Cardiac fibroblast (primary cell): ENCODE results near the gene ERG.

Experiments
- DNase-seq, 2 donors: peaks; one replicate each; pipeline versions ENCODE4 v3.0.0 to v3.0.0-alpha.2; 2010; ENCODE audit warnings: low read depth in 2 of 2
- H3K4me3 ChIP-seq, 2 donors: replicated peaks in 1 of 2; 1 replicate in 1 of 2; 2 replicates in 1 of 2; pipeline ENCODE4 v1.5.1; 2011; ENCODE audit warnings: low read depth in 2 of 2, low read length in 2 of 2, mild to moderate bottlenecking in 2 of 2, moderate library complexity in 1 of 2
- TF ChIP-seq, protein P1 (sequence below): IDR thresholded peaks from one replicate; pipeline ENCODE4 v1.5.1; 2011; ENCODE audit warnings: low read depth, mild to moderate bottlenecking, low read length, inconsistent platforms

Gene ERG

DNA sequence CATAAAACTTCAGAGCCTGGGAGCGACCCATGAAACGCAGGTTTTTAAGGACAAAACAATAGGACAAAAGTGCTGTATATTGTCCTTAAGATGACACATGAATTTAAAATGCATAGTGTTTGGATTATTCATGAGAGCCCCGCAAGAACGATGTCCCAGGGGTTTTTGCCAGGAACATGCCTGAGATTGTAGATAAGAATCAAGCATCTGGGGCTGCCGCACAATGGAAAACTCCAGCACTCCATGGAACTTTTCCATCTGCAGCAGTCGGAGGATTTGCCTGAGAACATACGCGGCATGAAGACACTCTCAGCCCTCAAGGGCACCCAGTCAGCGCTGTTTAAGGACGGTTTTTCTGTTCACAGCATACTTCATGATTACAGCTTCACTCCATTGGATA lies 5.3 kb upstream of the ERG start:
- peak; percentile 63 to 85 for DNase-seq
- H3K4me3 ChIP-seq, result no peak overlapping the region
- TF ChIP-seq, protein P1, sequence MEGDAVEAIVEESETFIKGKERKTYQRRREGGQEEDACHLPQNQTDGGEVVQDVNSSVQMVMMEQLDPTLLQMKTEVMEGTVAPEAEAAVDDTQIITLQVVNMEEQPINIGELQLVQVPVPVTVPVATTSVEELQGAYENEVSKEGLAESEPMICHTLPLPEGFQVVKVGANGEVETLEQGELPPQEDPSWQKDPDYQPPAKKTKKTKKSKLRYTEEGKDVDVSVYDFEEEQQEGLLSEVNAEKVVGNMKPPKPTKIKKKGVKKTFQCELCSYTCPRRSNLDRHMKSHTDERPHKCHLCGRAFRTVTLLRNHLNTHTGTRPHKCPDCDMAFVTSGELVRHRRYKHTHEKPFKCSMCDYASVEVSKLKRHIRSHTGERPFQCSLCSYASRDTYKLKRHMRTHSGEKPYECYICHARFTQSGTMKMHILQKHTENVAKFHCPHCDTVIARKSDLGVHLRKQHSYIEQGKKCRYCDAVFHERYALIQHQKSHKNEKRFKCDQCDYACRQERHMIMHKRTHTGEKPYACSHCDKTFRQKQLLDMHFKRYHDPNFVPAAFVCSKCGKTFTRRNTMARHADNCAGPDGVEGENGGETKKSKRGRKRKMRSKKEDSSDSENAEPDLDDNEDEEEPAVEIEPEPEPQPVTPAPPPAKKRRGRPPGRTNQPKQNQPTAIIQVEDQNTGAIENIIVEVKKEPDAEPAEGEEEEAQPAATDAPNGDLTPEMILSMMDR, result no peak

DNA sequence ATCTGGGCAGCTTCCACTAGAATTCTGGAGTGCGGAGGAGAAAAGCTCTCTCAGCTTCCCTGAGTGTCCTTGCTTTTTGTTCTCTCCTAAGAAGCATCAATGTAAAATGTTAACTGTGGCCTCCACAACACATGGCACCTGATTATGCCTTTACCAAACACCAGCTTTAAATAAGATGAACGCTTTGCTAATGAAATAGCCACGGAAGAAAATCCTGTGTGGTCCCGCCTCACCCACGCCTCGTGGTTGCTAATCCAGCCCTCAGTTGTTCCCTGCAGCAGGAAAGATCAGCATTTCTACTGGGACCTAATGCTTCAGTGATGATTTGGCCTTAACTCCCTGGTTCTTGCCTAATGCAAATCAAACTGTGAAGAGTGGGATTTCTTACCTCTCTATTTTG lies 1.8 kb upstream of the ERG start:
- H3K4me3 ChIP-seq, result no peak overlapping the region
- no peak for DNase-seq
- TF ChIP-seq, protein P1, result no peak

GRCh38 chr21:38499296-38499695 lies 1.0 kb upstream of the ERG start:
- DNase-seq, result peak; percentile 22 to 62
- TF ChIP-seq, protein P1, result no peak
- no peak overlapping the region for H3K4me3 ChIP-seq

- TF ChIP-seq, protein P1, result no peak
- DNase-seq, result no peak
- H3K4me3 ChIP-seq, result no peak overlapping the region
Observed at GRCh38 chr21:38496224-38496623, 2.1 kb downstream of the ERG start.

GRCh38 chr21:38495696-38496095 lies 2.6 kb downstream of the ERG start:
- H3K4me3 ChIP-seq, result no peak overlapping the region
- TF ChIP-seq, protein P1, result no peak
- no peak for DNase-seq

GRCh38 chr21:38495242-38495641 lies 3.0 kb downstream of the ERG start:
- no peak overlapping the region for H3K4me3 ChIP-seq
- no peak for DNase-seq
- TF ChIP-seq, protein P1, result no peak

DNA sequence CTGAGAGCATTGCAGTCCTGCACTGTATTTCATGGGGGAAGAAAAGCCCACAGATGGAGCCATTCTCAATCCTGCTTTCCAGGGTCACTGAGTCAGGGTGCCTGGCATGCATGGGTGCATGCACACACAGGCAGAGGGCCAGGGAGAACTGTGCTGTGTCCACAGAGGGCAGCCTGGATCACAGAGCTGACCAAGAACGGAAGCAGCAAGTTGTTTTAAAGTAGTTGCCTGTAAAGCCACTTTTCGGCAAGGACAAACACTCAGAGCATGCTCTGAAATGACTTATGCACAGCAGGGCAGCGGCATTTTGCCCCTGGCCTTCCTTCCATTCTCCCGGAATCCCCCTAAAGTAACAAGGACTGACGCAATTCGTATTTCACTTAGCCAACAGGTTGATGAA lies 3.6 kb downstream of the ERG start:
- peak in 1 of 2 donors; percentile 15 for DNase-seq
- H3K4me3 ChIP-seq, result no peak overlapping the region
- TF ChIP-seq, protein P1, result no peak
